Stimulated activated CD8-positive, alpha-beta memory T cell treated with anti-CD3 and anti-CD28 coated beads, Interleukin-7, amount 100 ng/mL, for 4 hours (primary cell): ENCODE data around the gene ITGBL1.

Experiments
- DNase-seq, 2 donors: peaks; one replicate each; pipeline ENCODE4 v3.0.0-alpha.2; 2020; ENCODE audit warnings: low read depth in 2 of 2

Gene ITGBL1, protein sequence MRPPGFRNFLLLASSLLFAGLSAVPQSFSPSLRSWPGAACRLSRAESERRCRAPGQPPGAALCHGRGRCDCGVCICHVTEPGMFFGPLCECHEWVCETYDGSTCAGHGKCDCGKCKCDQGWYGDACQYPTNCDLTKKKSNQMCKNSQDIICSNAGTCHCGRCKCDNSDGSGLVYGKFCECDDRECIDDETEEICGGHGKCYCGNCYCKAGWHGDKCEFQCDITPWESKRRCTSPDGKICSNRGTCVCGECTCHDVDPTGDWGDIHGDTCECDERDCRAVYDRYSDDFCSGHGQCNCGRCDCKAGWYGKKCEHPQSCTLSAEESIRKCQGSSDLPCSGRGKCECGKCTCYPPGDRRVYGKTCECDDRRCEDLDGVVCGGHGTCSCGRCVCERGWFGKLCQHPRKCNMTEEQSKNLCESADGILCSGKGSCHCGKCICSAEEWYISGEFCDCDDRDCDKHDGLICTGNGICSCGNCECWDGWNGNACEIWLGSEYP

DNA sequence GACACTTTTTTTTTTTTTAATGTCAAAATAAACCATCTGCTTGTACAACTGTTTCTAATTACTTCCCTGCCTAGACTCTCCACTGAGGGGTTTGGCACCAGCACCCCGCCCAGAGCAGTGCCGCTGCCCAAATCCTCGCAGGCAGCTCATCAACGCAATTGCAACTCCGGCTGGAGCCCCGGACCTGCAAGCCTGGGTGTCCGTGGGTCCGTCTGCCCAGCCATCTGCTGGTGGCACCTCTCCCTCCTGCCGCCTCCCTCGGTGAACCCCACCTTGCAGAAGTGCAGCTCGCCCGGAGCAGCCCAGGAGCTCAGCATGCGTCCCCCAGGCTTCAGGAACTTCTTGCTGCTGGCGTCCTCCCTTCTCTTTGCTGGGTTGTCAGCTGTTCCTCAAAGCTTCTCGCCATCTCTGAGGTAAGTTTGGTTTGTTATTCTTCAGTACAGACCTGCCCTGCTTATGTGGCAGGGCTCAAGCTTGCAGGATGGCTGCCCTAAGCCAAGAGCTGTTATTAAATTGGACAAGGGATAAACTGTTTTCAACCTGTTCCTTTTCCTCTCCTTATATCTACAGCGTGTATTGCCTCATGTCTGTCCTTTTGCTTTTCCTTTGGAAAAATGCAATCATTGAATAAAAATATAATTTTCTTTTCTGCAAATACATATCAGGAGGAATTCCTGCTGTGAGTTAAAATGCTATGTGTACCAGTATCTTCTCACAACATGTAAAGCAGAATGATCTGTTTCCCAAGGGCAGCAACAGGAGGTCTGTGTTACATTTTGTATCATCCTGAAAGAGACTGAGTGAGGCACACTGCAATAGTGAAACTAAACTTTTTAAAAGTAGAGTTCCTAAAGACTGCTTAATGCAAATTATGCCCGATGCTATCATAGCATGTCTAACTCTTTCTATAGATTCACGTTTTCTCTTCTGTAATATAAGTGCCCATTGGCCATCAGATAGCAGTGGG, at the start of gene ITGBL1:
Gene ITGBL1, plus strand, starts transcription at position 157 of the 967 bp plus-strand sequence. Its CDS starts 159 bp downstream, at position 316.
- DNase-seq: no peak

DNA sequence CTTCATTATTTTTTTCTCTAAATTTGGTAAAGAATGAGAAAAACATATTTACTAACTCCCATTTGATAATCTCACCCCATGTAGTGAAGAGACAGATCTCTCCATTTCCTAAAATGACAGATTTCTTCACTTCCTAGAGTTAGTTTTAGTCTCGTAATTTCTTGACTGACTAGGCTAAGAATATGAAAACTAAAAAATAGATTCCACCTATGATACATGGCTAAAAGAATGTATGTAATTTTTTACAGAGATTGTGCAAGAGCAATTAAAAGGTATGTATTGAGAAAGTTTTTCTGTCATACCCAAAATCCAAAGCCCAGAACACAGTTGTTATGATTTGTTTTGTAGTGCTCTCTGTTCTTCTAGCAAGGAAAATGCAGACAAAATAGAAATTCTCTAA, 45.7 kb upstream of the ITGBL1 start:
- DNase-seq: no peak

DNA sequence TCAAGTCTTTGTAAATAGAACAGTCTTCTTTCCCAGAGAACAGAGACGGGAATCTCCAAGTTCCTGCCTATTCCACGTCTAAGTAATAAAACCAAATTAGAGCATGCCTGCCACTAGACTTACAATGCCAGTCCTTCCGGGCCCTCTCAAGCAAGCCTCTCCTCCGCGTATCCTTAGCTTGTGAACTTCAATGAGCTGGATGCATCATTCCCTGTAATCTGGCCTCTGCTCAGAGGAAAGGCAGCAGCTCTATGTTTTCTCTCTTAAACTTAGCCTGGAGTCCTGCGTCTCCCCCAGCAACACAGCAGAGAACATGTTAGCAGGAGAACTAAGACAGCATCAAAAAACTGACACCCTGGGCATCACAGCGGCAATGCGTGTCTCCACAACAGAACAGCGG, 44.3 kb upstream of the ITGBL1 start:
- DNase-seq: no peak

DNA sequence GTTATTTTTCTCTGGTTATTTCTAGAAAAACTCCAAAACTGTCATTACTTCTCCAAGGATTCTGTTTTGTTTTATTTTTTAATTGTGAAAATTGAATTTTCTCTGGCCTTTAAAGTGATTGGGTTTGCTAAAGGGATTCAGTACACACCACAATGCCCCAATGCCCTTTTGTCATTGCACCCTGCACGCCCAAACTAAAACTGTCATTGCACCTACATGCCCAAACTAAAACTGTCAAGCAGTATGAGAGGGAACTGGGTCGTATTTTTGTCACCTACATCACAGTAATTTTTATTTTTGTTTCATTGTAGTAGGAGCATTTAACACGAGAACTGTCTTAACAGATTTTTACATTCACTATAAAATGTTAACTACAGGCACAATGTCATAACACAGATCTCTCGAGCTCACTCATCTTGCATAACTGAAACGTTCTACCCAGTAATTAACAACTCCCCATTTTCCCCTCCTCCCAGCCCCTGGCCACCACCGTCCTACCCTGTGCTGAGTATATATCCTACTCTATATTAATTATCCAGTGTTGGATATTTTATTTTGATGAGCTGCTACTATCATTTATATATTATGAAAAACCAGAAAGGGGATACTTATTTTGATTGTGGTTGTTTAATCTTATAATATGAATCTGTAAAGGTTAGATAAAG, 43.4 kb upstream of the ITGBL1 start:
- DNase-seq: no peak

DNA sequence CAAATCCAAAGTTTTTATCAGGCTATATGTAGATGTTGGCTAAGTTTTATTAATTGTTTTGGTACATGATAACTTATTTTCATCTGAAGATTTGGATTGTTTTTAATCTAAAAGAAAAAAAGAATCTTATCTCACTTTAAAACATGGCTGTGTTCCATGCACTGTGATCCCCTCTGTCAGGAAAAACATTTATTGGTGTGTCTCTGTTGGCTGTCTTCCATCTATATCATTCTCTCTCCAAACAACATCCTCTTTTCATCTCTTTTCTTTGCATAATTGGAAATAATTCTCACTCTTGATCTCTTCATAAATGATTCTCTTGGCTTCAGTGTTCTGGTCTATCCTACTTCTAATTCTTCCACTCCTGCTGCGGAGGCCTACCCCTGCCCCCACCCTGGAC, 40.4 kb upstream of the ITGBL1 start:
- DNase-seq: no peak

DNA sequence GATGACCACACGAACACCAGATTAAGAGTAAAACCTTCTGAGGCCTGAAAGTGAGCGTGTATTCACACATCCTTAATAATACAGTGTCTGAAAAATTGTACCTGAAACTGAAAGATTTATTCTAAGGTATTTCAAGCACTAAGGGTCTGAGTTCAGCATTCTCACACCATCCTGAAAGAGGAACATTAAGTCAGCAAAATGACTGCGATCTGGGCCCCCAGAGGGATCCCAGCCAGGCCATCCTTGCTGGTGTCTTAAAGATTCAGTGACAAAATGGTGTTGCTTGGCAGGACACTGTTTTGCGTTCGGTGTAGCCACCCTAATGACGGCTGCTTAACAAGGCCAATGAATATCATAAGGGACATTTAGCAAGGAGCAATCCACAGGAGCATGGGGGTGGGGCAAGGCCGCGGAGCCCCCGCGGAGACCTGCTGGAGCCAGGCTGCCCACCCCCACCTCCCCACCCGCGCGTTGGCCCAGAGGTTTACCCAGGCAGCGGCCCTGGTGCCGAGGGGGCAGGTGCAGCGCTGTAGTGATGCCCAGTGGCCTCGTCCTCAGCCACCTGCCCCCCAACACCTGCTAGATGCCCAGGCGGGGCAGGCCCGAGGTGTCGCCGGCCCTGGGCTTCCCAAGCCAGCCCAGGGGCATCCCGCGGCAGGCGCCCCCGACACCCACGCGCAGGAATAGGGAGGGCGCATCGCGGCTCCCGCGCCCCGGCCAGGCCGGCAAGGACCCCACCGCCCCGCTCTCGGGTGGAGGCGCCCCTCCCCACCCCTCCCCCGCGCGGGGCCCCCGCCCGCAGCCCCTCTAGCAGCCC, 36.9 kb upstream of the ITGBL1 start:
- no peak for DNase-seq

DNA sequence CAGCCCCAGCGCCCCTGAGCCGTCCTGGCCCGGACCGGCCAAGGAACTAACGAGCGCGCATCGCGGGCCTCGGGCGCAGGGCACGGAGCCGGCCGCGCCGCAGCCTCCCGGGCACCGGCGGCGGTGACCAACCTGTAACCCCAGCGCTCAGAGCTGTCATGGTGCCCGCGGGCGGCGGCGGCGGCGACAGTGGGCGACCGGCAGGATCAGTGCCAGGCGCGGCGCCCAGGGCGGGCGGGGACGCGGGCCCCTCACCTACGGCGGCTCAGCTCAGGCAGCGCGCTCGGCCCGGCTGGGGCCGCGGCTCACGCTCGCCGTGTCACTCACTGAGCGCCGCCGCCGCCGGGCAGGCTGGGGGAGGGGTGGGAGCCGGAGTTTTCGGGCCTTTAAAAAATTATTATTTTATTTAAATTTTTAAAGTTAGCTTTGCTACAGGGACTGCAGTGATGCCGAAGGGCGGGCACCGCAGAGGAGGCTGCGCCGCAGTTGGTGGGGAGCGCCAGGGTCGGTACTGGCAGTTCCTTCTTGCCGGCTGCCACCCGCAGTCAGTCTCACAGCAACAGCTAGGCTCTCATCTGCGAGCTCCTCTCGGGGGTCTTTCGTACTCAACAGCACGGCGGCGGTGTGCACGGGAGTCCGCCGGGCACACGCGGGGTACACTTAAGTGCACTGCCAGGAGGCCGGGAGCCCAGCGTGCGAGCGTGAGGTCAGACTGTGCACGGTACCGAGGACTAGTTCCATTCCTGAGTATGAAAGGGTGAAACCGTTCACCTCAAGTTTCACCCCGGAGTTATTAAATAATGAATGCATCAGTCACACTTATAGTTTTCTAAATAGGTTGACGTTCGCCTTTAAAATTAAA, 36.1 kb upstream of the ITGBL1 start, which contains the start of gene NALCN:
Gene NALCN, minus strand, starts transcription at position 328 of the 862 bp plus-strand sequence. CDS start 17,382 bp downstream, outside the sequence.
- DNase-seq: no peak

DNA sequence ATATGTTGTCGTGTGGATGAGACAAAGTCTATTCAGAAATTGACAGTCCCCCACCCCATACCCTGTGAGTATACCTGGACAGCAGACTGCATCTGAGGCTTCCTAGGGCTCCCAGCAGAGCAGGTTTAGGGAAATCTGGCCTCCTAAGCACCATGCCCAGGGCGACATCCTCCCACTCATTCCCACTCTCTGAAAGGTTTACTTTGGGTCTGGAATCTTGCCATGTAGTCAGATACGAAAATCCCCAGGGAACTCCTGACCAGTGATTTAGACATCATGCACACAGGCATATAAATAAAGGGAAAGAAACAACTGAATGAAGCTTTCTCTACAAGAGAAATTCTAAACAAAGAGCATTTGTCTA, 35.5 kb upstream of the ITGBL1 start:
- DNase-seq: no peak

DNA sequence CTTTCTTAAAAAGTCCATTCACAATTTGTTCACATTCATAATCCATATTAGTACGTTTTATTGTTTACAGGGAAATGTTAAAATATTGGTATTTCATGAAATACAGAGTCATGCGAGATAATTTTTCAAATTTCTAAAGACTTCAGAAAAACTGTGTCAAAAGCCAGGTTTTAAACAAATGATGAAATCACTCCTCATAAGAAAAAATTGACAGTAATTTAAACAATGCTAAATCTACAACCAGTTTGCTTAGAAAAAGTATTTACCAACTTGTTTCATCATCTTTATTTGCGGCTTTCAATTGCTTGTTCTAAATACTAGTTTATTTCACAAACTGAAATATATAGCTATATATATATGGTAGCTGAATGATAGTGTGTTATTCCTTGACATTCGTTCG, 35.0 kb upstream of the ITGBL1 start:
- DNase-seq: no peak

DNA sequence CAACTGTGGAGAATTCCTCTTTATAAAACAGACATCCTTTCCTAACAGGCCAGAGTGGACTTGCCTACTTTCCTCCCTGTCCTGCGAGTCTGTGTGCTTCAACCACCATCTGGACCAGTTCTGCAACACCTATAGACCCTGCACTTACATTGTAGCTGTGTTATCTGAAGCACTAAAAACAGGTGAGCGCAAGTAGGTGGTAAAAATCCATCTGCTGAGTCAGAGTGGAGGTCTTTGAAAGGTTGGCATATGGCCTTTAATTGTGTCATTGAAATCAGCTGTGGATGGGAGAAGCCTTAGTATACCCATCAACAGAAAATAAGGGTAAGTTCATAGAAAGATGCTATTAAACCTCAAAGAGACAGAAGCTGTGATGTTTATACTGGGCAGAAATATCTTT, 28.6 kb upstream of the ITGBL1 start:
- no peak for DNase-seq

DNA sequence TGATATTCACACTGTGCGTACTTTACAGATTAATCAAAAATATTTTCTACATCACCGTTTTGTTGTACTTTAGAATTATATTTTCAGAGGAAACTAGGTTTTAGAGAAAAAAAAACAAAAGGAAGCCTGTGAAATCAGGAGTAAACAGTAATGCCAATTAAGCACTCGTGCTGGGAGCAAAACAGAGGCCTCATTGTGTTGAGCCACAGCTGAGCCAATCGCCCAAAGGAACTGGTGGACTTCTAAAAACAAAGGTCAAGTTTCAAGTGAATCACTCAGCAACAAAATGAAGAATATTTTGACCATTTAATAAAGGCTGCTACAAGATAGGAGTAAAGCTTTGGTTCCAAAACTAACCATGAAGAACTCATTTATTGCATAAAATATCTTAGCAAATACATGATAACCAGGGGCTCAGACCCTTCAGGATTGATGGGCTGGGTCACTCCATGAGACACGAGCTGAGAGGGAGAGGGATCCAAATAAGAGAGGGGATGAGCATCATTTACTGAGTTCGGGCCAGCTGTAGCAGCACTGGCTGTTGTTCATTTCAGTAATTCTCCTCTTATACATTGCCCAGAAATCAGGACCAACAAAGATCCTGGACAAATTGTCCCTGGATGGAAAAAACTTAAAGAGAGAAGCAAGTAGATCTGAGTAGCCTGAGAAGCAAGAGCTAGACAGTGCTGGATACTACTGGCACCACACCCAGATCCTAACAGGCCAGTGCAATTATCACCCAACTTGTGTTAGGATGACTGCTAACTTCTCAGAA, 27.9 kb upstream of the ITGBL1 start:
- DNase-seq: no peak

DNA sequence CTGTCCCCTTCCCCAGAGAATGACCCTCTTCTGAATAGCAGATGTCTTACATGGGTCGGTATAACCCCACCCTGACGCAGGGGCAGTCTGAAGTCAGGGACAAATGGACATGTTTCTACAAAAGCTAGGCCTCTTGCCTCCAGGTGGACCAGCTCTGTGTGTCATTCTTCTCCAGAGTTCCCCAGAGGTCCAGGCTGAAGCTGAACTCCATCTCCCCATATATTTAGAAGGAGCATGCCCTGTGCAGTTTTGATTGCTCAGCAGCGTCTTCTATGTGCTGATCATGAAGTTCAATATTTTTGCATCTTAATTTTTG, 27.4 kb upstream of the ITGBL1 start:
- no peak for DNase-seq

DNA sequence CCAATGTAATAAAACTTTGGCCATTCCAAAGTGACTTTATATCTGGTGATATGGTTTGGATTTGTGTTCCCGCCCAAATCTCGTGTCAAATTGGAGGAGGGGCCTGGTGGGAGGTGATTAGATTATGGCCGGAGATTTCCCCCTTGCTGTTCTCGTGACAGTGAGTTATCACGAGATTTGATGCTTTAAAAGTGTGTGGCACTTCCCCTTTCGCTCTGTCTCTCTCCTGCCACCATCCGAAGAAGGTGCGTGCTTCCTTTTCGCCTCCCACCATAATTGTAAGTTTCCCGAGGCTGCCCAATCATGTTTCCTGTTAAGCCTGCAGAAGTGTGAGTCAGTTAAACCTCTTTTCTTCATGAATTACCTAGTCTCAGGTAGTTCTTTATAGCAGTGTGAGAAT, 26.9 kb upstream of the ITGBL1 start:
- DNase-seq: no peak

DNA sequence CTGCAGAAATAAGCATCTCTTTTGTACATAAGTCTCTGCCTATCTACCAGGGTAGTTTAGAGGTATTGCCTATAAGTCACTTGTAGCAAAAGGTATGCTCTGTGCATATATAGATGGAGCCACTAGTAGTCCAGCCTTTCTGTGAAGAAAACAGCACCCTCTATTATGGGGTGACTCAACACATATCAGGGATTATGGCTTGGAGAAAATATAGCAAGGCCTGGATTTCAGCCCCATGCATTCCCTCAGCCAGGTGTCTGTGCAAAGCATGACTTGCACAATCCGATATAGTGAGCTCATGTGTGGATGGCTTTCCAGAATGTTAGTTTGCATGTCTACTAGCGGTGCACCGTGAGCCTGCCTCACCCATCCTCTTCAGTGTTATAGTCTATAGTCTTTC, 22.7 kb upstream of the ITGBL1 start:
- DNase-seq: no peak

DNA sequence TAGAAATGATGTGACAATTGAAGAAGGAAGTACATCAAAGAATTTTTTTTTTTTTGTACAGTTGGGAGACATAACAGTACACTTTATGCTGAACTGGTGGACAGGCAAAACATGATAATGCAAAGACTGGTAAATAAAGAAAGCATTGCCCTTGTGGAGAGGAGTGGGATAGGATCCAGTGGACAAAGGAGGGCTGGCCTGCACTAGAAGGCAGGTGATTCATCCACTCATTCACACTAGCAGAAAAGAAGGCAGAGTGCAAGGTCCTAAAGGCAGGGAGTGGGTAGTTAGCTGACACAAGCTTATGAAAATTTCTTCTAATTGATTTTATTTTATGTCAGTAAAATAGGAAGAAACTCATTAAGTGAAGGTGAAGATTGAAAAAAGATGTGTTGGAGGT, 18.6 kb upstream of the ITGBL1 start:
- DNase-seq: no peak

DNA sequence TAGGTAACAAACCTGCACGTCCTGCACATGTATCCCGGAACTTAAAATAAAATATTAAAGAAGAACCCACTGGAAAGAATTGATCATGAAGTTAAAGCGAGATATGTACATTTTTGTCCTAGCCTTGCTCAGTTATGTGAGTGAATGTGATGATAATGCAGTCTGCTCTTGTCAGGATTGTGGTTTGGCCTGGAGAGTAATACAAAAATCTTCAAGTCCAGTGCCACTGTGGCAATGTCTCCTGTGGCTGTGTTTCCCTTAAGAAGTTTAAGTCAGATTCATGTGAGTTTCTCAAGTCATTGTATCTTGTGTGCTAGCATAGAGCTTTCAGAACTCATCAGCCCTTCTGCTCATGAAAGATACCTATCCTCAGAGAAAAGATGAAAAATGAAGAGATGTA, 18.0 kb upstream of the ITGBL1 start:
- DNase-seq: no peak

DNA sequence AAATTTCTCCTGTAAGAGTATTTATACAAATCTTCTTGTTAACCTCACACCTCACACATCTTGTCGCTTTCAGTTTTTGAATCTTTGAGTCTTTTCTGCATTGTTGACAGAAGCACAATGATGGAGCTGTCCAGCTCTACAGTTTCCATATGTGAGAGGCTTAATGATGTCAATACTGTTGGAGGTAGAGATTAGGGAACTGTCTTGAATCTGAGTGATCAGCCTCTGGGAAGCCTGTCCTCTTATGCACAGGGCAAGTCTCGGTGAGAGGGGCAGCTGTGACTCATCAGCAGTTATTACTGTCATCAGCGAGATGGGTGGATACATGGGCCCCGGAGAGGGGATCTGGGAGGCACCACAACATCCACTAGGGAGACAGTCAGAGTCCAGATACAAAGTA, 4.6 kb upstream of the ITGBL1 start:
- DNase-seq: no peak

DNA sequence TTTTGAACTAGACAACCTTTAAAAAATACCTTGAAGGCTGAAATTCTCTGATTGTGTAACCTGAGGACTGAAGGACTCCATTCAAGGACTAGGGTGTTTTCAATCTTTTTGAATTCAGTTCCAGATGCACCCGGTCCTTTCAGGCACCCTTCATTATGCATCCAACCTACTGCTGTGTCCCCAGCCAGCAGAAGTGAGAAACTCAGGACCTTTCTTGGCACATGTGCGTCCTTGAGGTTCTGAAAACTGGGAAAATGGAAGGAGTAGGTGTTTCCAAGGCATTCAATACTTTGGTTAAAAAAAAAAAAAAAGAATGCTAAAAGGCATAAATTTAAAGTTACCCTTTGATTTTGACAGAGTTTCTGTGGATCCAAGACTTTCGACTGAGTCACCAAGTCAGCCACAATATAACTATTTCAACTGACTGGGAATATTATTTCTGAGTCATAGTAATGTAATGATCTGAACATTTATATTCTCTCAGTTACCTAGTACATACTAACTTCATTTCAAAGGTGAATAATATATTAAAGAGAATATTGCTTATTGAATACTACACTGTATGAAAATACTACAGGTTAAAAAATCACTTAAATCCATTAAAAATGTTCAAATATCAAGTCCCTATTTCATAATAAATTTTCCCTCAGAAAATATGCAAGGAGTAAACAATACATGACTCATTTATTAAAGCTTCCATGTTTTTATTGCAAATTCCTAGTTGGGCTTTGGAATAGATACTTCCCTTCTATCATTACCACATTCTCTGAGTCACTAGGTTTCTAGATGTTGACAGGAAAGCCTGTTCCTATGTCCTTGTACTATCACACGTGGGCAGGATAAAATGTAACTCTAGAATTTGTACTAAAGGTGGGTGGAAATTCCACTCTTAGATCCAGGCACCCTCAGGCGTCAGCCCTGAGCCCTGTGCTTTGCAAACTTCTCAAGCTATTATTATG, 2.4 kb upstream of the ITGBL1 start:
- no peak for DNase-seq
